SK-N-SH treated with all-trans-retinoic acid at 6 μM for 48 hours (cell line): ENCODE data around the gene ASAP2.

Experiments
- ATAC-seq: fragments of 200-7000 bp; cut with Tn5 transposase; 3 replicates; pipeline ENCODE4 v1.9.1; 2020; ENCODE audit warnings: mild to moderate bottlenecking, moderate library complexity
- ARNTL ChIP-seq: fragments of 450-650 bp; formaldehyde crosslinking; IDR thresholded peaks from 2 replicates; pipeline ENCODE4 v1.5.0; 2020; ENCODE audit warnings: low read depth, mild to moderate bottlenecking, moderate library complexity, borderline replicate concordance
- BACH2 ChIP-seq: fragments of 250-450 bp; sonication (Bioruptor Pico); IDR thresholded peaks from 2 replicates; pipeline ENCODE4 v1.9.0; 2021; ENCODE audit warnings: mild to moderate bottlenecking, borderline replicate concordance
- CSDC2 ChIP-seq: fragments of 250-450 bp; sonication (Bioruptor Pico); IDR thresholded peaks from 2 replicates; pipeline ENCODE4 v1.5.0; 2020; ENCODE audit warnings: mild to moderate bottlenecking, moderate library complexity
- ESRRG ChIP-seq: fragments of 250-450 bp; sonication (Bioruptor Pico); IDR thresholded peaks from 2 replicates; pipeline ENCODE4 v1.6.1; 2021; ENCODE audit warnings: mild to moderate bottlenecking
- GLIS3 ChIP-seq: fragments of 250-450 bp; sonication (Bioruptor Pico); IDR thresholded peaks from 2 replicates; pipeline ENCODE4 v1.5.0; 2020; ENCODE audit warnings: mild to moderate bottlenecking, moderate library complexity
- OSR1 ChIP-seq: fragments of 250-450 bp; sonication (Bioruptor Pico); IDR thresholded peaks from 2 replicates; pipeline ENCODE4 v1.8.0; 2022; ENCODE audit warnings: moderate library complexity, mild to moderate bottlenecking, inconsistent platforms
- PPARA ChIP-seq: fragments of 250-450 bp; sonication (Bioruptor Pico); IDR thresholded peaks from 2 replicates; pipeline ENCODE4 v1.5.0; 2020; ENCODE audit warnings: mild to moderate bottlenecking, borderline replicate concordance
- RARB ChIP-seq: fragments of 250-450 bp; sonication (Bioruptor Pico); IDR thresholded peaks from 2 replicates; pipeline ENCODE4 v1.8.0; 2021; ENCODE audit warnings: mild to moderate bottlenecking, moderate library complexity
- TOX ChIP-seq: fragments of 250-450 bp; sonication (Bioruptor Pico); IDR thresholded peaks from 2 replicates; pipeline ENCODE4 v1.8.0; 2021; ENCODE audit warnings: mild to moderate bottlenecking, moderate library complexity, borderline replicate concordance
- ZC3H10 ChIP-seq: fragments of 250-450 bp; sonication (Bioruptor Pico); IDR thresholded peaks from 2 replicates; pipeline ENCODE4 v1.5.1; 2021; ENCODE audit warnings: mild to moderate bottlenecking, moderate library complexity
- ZFP30 ChIP-seq: fragments of 450-650 bp; formaldehyde crosslinking; IDR thresholded peaks from 2 replicates; pipeline ENCODE4 v1.5.0; 2022; ENCODE audit warnings: mild to moderate bottlenecking, moderate library complexity
- ZNF565 ChIP-seq: fragments of 450-650 bp; formaldehyde crosslinking; conservative IDR thresholded peaks from 2 replicates; pipeline ENCODE4 v1.5.0; 2020; ENCODE audit warnings: low read depth, mild to moderate bottlenecking, moderate library complexity
- ZNF70 ChIP-seq: fragments of 450-650 bp; formaldehyde crosslinking; IDR thresholded peaks from 2 replicates; pipeline ENCODE4 v1.5.0; 2020; ENCODE audit warnings: mild to moderate bottlenecking, moderate library complexity
- ZNF8 ChIP-seq: fragments of 450-650 bp; formaldehyde crosslinking; IDR thresholded peaks from 2 replicates; pipeline ENCODE4 v1.5.0; 2020; ENCODE audit warnings: mild to moderate bottlenecking, moderate library complexity
- TF ChIP-seq, protein P1 (sequence below): fragments of 250-450 bp; sonication (Bioruptor Pico); IDR thresholded peaks from 2 replicates; pipeline ENCODE4 v1.5.0; 2020; ENCODE audit warnings: mild to moderate bottlenecking, moderate library complexity
- TF ChIP-seq, protein P2 (sequence below): fragments of 250-450 bp; sonication (Bioruptor Pico); IDR thresholded peaks from 2 replicates; pipeline ENCODE4 v1.8.0; 2021; ENCODE audit warnings: low read depth, mild to moderate bottlenecking, moderate library complexity, borderline replicate concordance
- TF ChIP-seq, protein P3 (sequence below): fragments of 250-450 bp; sonication (Bioruptor Pico); IDR thresholded peaks from 2 replicates; pipeline ENCODE4 v1.5.1; 2021; ENCODE audit warnings: mild to moderate bottlenecking, moderate library complexity
- TF ChIP-seq, protein P4 (sequence below): fragments of 250-450 bp; sonication (Bioruptor Pico); IDR thresholded peaks from 2 replicates; pipeline ENCODE4 v1.5.1; 2020; ENCODE audit warnings: low read depth, mild to moderate bottlenecking, moderate library complexity
- TF ChIP-seq, protein P5 (sequence below): fragments of 250-450 bp; sonication (Bioruptor Pico); IDR thresholded peaks from 2 replicates; pipeline ENCODE4 v1.8.0; 2020; ENCODE audit warnings: mild to moderate bottlenecking, moderate library complexity, borderline replicate concordance

ASAP2 gene

DNA sequence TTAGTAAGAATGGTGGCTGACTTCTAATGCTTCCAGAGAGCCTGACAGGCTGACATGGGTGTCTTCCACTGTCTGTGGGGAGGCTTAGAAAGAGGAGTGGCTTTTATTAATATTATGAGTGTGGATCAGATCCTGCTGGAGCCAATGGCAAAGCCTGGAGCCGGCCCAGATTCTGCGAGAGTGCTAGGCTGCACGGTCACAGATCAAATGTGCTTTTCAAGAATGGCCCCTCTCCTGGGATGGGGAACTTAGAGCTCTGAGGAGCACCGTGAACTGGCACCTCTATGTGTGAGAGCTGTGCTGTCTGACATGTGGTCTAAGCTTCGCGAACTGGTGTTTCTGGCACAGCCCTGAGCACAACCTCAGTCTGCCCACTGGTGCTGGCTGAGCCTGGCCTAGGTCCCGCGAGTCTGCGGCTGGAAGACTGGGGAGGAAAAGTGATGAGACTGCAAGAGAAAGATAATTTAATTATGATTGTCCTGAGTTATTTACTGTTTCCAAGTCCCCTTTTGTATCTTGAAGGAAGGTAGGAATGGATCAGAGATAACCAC is 70.4 kb downstream of the ASAP2 start:
- TF ChIP-seq PPARA (CRISPR knock-in tag) (no peak), GLIS3 (CRISPR knock-in tag) (no peak), ZNF70 (CRISPR knock-in tag) (no peak), OSR1 (CRISPR knock-in tag) (no peak), ZNF8 (CRISPR knock-in tag) (no peak), BACH2 (CRISPR knock-in tag) (no peak), ZFP30 (no peak), ZC3H10 (CRISPR knock-in tag) (no peak), ARNTL (CRISPR knock-in tag) (no peak), ESRRG (CRISPR knock-in tag) (no peak), TOX (CRISPR knock-in tag) (no peak), ZNF565 (no peak), CSDC2 (no peak), RARB (CRISPR knock-in tag) (no peak)
- TF ChIP-seq, protein P1, sequence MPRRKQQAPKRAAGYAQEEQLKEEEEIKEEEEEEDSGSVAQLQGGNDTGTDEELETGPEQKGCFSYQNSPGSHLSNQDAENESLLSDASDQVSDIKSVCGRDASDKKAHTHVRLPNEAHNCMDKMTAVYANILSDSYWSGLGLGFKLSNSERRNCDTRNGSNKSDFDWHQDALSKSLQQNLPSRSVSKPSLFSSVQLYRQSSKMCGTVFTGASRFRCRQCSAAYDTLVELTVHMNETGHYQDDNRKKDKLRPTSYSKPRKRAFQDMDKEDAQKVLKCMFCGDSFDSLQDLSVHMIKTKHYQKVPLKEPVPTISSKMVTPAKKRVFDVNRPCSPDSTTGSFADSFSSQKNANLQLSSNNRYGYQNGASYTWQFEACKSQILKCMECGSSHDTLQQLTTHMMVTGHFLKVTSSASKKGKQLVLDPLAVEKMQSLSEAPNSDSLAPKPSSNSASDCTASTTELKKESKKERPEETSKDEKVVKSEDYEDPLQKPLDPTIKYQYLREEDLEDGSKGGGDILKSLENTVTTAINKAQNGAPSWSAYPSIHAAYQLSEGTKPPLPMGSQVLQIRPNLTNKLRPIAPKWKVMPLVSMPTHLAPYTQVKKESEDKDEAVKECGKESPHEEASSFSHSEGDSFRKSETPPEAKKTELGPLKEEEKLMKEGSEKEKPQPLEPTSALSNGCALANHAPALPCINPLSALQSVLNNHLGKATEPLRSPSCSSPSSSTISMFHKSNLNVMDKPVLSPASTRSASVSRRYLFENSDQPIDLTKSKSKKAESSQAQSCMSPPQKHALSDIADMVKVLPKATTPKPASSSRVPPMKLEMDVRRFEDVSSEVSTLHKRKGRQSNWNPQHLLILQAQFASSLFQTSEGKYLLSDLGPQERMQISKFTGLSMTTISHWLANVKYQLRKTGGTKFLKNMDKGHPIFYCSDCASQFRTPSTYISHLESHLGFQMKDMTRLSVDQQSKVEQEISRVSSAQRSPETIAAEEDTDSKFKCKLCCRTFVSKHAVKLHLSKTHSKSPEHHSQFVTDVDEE (CRISPR knock-in tag) = no peak
- TF ChIP-seq, protein P2, sequence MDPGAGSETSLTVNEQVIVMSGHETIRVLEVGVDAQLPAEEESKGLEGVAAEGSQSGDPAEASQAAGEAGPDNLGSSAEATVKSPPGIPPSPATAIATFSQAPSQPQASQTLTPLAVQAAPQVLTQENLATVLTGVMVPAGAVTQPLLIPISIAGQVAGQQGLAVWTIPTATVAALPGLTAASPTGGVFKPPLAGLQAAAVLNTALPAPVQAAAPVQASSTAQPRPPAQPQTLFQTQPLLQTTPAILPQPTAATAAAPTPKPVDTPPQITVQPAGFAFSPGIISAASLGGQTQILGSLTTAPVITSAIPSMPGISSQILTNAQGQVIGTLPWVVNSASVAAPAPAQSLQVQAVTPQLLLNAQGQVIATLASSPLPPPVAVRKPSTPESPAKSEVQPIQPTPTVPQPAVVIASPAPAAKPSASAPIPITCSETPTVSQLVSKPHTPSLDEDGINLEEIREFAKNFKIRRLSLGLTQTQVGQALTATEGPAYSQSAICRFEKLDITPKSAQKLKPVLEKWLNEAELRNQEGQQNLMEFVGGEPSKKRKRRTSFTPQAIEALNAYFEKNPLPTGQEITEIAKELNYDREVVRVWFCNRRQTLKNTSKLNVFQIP (CRISPR knock-in tag) = no peak
- TF ChIP-seq, protein P3, sequence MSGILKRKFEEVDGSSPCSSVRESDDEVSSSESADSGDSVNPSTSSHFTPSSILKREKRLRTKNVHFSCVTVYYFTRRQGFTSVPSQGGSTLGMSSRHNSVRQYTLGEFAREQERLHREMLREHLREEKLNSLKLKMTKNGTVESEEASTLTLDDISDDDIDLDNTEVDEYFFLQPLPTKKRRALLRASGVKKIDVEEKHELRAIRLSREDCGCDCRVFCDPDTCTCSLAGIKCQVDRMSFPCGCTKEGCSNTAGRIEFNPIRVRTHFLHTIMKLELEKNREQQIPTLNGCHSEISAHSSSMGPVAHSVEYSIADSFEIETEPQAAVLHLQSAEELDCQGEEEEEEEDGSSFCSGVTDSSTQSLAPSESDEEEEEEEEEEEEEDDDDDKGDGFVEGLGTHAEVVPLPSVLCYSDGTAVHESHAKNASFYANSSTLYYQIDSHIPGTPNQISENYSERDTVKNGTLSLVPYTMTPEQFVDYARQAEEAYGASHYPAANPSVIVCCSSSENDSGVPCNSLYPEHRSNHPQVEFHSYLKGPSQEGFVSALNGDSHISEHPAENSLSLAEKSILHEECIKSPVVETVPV (CRISPR knock-in tag) = no peak
- TF ChIP-seq, protein P4, sequence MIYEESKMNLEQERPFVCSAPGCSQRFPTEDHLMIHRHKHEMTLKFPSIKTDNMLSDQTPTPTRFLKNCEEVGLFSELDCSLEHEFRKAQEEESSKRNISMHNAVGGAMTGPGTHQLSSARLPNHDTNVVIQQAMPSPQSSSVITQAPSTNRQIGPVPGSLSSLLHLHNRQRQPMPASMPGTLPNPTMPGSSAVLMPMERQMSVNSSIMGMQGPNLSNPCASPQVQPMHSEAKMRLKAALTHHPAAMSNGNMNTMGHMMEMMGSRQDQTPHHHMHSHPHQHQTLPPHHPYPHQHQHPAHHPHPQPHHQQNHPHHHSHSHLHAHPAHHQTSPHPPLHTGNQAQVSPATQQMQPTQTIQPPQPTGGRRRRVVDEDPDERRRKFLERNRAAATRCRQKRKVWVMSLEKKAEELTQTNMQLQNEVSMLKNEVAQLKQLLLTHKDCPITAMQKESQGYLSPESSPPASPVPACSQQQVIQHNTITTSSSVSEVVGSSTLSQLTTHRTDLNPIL (CRISPR knock-in tag) = no peak
- TF ChIP-seq, protein P5, sequence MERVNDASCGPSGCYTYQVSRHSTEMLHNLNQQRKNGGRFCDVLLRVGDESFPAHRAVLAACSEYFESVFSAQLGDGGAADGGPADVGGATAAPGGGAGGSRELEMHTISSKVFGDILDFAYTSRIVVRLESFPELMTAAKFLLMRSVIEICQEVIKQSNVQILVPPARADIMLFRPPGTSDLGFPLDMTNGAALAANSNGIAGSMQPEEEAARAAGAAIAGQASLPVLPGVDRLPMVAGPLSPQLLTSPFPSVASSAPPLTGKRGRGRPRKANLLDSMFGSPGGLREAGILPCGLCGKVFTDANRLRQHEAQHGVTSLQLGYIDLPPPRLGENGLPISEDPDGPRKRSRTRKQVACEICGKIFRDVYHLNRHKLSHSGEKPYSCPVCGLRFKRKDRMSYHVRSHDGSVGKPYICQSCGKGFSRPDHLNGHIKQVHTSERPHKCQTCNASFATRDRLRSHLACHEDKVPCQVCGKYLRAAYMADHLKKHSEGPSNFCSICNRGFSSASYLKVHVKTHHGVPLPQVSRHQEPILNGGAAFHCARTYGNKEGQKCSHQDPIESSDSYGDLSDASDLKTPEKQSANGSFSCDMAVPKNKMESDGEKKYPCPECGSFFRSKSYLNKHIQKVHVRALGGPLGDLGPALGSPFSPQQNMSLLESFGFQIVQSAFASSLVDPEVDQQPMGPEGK (CRISPR knock-in tag) = no peak
- TF ChIP-seq, all 23 proteins: peak for 0
- peak; percentile 44 for ATAC-seq

DNA sequence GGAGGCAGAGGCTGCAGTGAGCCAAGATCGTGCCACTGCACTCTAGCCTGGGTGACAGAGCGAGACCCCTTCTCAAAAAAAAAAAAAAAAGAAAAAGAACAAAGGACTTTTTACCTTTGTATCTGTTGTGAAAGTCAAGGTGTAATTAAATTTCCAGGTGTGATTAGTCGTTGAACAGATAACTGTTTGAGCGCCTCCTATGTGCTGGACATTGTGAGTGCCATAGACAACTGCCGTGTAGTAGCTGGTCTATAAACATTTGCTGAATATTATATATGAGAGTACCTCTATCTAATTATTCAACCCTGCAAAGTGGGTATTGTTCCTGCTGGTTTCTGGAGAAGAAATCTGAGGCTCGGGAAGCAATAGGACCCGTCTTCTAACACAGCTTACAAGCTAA is 71.8 kb downstream of the ASAP2 start:
- no peak for ATAC-seq
- TF ChIP-seq, protein P2 (CRISPR knock-in tag) = no peak
- TF ChIP-seq, protein P5 (CRISPR knock-in tag) = no peak
- TF ChIP-seq ZNF565 (no peak), ZC3H10 (CRISPR knock-in tag) (no peak), ARNTL (CRISPR knock-in tag) (no peak), ESRRG (CRISPR knock-in tag) (no peak), RARB (CRISPR knock-in tag) (no peak)
- TF ChIP-seq, protein P4 (CRISPR knock-in tag) = no peak
